Measurements from ENCODE around the gene ZNF358. TPM values are rescaled to one million over a fixed set of nuclear protein-coding genes. Genes with fewer than 3 reads are reported as not detected.
A peak's percentile ranks its signal among the peaks of the same experiment; 100 is the strongest.

The ZNF358 gene
- 33.9 and 113 TPM in 2 replicates for total RNA-seq (ENCODE audit: low replicate concordance)

DNA sequence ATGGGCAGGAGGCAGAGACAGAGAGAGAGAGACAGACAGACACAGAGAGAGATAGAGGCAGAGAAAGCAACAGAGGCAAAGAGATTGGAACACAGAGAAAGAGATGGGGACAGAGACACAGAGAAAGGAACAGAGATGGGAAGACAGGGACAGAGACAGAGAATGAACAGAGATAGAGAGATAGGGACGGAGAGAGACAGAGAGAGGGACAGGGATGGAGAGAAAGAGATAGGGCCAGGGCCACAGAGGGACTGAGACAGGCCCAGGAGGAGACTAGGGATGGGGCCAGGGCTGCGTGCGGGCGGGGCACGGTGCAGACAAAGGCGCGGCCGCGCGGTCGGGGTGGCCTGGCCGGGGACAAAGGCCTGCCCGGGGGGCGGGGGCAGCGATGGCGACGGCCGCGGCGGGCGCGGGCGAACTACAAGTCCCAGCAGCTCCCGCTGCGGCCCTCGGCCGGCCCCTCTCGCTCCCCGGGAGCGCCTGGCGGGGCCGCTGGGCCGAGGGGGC lies at the start of gene ZNF358:
ZNF358 (plus strand) TSS at position 459 of the 507 bp plus-strand sequence. CDS start 3,140 bp downstream, outside the sequence.
- H3K4me3 ChIP-seq (ENCODE audit: low read depth, low read length), result peak within 1 kb of the TSS; percentile 81
- peak; percentile 54 for DNase-seq (ENCODE audit: low read depth)
- TF ChIP-seq CTCF (IDR thresholded peaks at IDR 0.05; ENCODE audit: insufficient read depth, low read length), result no peak

DNA sequence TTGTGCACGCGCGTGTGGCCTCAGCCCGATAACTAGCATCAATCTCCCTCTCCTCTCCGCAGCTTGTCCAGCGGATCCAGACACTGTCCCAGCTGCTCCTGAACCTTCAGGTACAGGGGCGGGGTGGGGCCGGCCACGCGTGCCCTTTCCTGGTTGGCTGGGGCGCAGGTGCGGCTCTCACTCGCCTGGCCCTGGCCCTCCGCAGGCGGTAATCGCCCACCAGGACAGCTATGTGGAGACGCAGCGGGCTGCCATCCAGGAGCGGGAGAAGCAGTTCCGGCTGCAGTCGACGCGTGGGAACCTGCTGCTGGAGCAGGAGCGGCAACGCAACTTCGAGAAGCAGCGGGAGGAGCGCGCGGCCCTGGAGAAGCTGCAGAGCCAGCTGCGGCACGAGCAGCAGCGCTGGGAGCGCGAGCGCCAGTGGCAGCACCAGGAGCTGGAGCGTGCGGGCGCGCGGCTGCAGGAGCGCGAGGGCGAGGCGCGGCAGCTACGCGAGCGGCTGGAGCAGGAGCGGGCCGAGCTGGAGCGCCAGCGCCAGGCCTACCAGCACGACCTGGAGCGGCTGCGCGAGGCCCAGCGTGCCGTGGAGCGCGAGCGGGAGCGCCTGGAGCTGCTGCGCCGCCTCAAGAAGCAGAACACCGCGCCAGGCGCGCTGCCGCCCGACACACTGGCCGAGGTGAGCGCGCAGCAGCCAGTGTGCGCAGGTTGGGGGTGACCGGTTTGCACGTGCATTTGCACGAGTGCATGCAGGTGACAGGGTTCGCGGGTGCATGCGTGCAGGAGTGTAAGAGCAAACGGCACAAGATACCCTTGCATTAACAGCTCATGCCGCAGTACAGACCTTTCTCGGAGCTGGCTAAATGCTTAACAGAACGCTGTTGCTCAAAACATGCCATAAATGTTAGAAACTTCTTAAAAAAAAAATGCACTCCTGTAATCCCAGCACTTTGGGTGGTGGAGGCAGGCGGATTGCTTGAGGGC lies 48.6 kb upstream of the ZNF358 start:
- DNase-seq (ENCODE audit: low read depth), result no peak
- H3K4me3 ChIP-seq (ENCODE audit: low read depth, low read length), result no peak overlapping the region
- TF ChIP-seq CTCF (IDR thresholded peaks at IDR 0.05; ENCODE audit: insufficient read depth, low read length), result no peak

DNA sequence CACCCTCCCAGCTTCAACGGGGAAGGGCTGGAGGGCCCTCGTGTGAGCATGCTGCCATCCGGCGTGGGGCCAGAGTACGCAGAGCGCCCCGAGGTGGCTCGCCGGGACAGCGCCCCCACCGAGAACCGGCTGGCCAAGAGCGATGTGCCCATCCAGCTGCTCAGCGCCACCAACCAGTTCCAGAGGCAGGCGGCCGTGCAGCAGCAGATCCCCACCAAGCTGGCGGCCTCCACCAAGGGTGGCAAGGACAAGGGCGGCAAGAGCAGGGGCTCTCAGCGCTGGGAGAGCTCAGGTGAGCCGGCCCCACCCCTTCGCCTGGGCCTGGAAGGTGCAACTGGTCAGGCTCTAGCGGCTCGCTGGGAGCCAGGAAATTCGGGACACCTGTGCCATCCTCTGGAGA lies 47.1 kb upstream of the ZNF358 start:
- TF ChIP-seq CTCF (IDR thresholded peaks at IDR 0.05; ENCODE audit: insufficient read depth, low read length), result no peak
- DNase-seq (ENCODE audit: low read depth), result no peak
- no peak overlapping the region for H3K4me3 ChIP-seq (ENCODE audit: low read depth, low read length)

DNA sequence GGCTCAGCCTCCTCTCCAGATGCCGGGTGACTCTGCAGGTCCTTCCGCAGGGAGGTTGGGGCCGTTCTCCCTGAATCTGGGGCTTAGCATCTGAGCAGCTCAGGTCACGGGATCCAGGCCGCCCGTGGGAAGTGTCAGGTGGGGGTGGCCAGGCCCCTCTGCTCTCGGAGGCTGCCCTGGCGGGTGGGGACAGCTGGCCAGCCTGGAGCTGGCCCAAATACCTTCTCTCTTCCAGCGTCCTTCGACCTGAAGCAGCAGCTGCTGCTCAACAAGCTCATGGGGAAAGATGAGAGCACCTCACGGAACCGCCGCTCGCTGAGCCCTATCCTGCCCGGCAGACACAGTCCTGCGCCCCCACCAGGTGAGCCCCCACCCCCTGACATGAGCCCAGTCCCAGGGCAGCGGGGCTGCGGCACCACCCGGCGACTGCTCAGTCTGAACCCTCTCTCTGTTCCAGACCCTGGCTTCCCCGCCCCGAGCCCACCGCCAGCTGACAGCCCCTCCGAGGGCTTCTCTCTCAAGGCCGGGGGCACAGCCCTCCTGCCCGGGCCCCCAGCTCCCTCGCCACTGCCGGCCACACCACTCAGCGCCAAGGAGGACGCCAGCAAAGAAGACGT lies 46.1 kb upstream of the ZNF358 start:
- no peak overlapping the region for H3K4me3 ChIP-seq (ENCODE audit: low read depth, low read length)
- no peak for TF ChIP-seq CTCF (IDR thresholded peaks at IDR 0.05; ENCODE audit: insufficient read depth, low read length)
- DNase-seq (ENCODE audit: low read depth), result no peak

GRCh38 chr19:7470540-7471305 lies 45.2 kb upstream of the ZNF358 start:
- no peak for TF ChIP-seq CTCF (IDR thresholded peaks at IDR 0.05; ENCODE audit: insufficient read depth, low read length)
- H3K4me3 ChIP-seq (ENCODE audit: low read depth, low read length), result no peak overlapping the region
- DNase-seq (ENCODE audit: low read depth), result no peak
